ENCODE results near the gene TAB2. TPM values are rescaled to one million over a fixed set of nuclear protein-coding genes. Genes with fewer than 3 reads are reported as not detected.

Gene TAB2
- total RNA-seq, 2 experiments from 2014 or later = 121 to 123 TPM

- peak overlapping the region; percentile 18 for H3K27ac Mint-ChIP-seq
- CTCF ChIA-PET = no interaction called here
- no peaks in the 10 kb centered on the region for H3K9me3 Mint-ChIP-seq
- no peaks in the 10 kb centered on the region for H3K27me3 Mint-ChIP-seq
- Histone ChIP-seq H3K4me3 (ENCODE audit: low read length) (no peak overlapping the region), H3K9me3 (ENCODE audit: control insufficient read depth in 1 of 2, insufficient read depth in 1 of 2, low read length in 2 of 2) (no peaks in the 10 kb centered on the region), H3K4me1 (ENCODE audit: insufficient read depth, low read length) (peaks cover 28% of the 10 kb centered on the region), H3K36me3 (ENCODE audit: insufficient read depth, low read length) (no peaks in the 10 kb centered on the region), H3K27ac (ENCODE audit: low read depth in 1 of 2, low read length in 2 of 2) (no peak overlapping the region), H3K27me3 (ENCODE audit: control insufficient read depth in 1 of 2, insufficient read depth in 2 of 2, low read length in 2 of 2) (no peaks in the 10 kb centered on the region)
- no peaks in the 10 kb centered on the region for H3K36me3 Mint-ChIP-seq (ENCODE audit: low read depth)
- DNase-seq = no peak
- H3K4me3 Mint-ChIP-seq = peak overlapping the region; percentile 55
- intact Hi-C loops (cut with DNase I, micrococcal nuclease) = no loop called here
- TF ChIP-seq, protein P1, sequence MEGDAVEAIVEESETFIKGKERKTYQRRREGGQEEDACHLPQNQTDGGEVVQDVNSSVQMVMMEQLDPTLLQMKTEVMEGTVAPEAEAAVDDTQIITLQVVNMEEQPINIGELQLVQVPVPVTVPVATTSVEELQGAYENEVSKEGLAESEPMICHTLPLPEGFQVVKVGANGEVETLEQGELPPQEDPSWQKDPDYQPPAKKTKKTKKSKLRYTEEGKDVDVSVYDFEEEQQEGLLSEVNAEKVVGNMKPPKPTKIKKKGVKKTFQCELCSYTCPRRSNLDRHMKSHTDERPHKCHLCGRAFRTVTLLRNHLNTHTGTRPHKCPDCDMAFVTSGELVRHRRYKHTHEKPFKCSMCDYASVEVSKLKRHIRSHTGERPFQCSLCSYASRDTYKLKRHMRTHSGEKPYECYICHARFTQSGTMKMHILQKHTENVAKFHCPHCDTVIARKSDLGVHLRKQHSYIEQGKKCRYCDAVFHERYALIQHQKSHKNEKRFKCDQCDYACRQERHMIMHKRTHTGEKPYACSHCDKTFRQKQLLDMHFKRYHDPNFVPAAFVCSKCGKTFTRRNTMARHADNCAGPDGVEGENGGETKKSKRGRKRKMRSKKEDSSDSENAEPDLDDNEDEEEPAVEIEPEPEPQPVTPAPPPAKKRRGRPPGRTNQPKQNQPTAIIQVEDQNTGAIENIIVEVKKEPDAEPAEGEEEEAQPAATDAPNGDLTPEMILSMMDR (IDR thresholded peaks at IDR 0.05) = no peak
- ATAC-seq (ENCODE audit: poor library complexity) = no peak
- POLR2A ChIA-PET = interaction anchor here (0.7 to 1.0 kb wide), 3 partner anchors 10 to 216 kb away, joined by 3 to 4 read pairs (median 4); partner anchors contain the start of gene TAB2
- peaks cover 92% of the 10 kb centered on the region for H3K4me1 Mint-ChIP-seq (ENCODE audit: low read depth)
Measured at GRCh38 chr6:149331043-149331807, 13.7 kb downstream of the TAB2 start.

DNA sequence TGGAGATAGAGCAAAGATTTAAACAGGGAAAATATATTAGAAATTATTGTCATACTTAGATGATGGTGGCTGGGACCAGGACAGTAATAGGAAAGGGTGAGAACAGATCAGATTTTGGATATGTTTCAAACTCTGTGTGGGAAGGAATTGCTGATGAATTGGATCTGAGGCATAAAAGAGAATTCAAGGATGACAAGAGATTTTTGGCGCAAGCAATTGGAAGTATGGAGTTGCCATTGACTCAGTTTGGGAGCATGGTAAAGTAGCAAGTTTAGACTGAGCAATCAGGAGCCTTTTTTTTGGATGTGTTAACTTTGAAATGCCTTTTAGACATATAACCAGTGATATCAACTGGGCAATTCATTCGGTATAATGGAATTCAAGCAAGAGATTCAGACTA is 14.4 kb downstream of the TAB2 start:
- Histone ChIP-seq H3K4me1 (ENCODE audit: insufficient read depth, low read length) (peaks cover 28% of the 10 kb centered on the region), H3K4me3 (ENCODE audit: low read length) (no peak overlapping the region), H3K36me3 (ENCODE audit: insufficient read depth, low read length) (no peaks in the 10 kb centered on the region), H3K9me3 (ENCODE audit: control insufficient read depth in 1 of 2, insufficient read depth in 1 of 2, low read length in 2 of 2) (no peaks in the 10 kb centered on the region), H3K27ac (ENCODE audit: low read depth in 1 of 2, low read length in 2 of 2) (no peak overlapping the region), H3K27me3 (ENCODE audit: control insufficient read depth in 1 of 2, insufficient read depth in 2 of 2, low read length in 2 of 2) (no peaks in the 10 kb centered on the region)
- DNase-seq = no peak
- no peaks in the 10 kb centered on the region for H3K27me3 Mint-ChIP-seq
- ChIA-PET CTCF (interaction anchor here (1.1 to 1.3 kb wide), 2 partner anchors 9 to 19 kb away, joined by 3 to 4 read pairs; no protein-coding TSS in a partner anchor), POLR2A (interaction anchor here (0.7 to 2.2 kb wide), 2 partner anchors 15 to 216 kb away, joined by 3 to 7 read pairs; partner anchors contain the start of gene TAB2)
- peaks cover 97% of the 10 kb centered on the region for H3K4me1 Mint-ChIP-seq (ENCODE audit: low read depth)
- no peaks in the 10 kb centered on the region for H3K9me3 Mint-ChIP-seq
- no peaks in the 10 kb centered on the region for H3K36me3 Mint-ChIP-seq (ENCODE audit: low read depth)
- no peak for ATAC-seq (ENCODE audit: poor library complexity)
- intact Hi-C loops (cut with DNase I, micrococcal nuclease) = loop anchor here in 1 of 2 experiments (2.0 kb wide), 1 partner anchor 19 kb away; no protein-coding TSS in a partner anchor
- TF ChIP-seq, protein P1 (IDR thresholded peaks at IDR 0.05) = no peak
- H3K4me3 Mint-ChIP-seq = peak overlapping the region; percentile 8
- peak overlapping the region; percentile 9 for H3K27ac Mint-ChIP-seq

DNA sequence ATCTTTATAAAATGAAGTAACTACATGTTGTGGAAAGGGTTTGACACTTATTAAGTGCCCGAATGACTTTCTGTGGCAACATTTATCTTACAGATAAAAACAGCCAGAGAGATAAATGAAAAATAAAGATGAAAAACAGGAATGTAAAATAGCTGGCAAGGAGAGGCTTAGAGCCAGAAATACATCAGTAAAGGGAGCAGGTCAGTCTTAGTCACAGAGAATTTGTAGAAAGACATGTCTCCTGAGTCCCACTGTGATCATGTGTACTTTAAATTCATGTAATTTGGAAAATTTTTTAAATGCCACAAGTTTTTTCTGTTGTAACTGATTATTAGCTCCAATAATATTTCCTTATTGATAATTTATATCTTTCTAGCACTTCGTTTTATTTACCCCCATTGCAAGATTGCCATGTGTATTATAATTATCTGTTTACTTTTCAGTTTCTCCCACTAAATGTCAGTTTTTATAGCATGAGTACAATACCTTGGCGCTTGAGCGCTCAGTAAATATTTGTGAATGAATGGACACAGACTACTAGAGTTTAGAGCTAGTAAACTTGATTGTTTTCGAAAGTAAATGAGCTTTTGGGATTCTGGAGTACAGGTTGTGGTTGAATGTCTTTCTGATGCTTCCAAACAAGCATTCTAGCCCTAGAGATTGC is 15.2 kb downstream of the TAB2 start:
- peaks cover 96% of the 10 kb centered on the region for H3K4me1 Mint-ChIP-seq (ENCODE audit: low read depth)
- Histone ChIP-seq H3K4me3 (ENCODE audit: low read length) (no peak overlapping the region), H3K9me3 (ENCODE audit: control insufficient read depth in 1 of 2, insufficient read depth in 1 of 2, low read length in 2 of 2) (no peaks in the 10 kb centered on the region), H3K36me3 (ENCODE audit: insufficient read depth, low read length) (no peaks in the 10 kb centered on the region), H3K4me1 (ENCODE audit: insufficient read depth, low read length) (peaks cover 27% of the 10 kb centered on the region), H3K27me3 (ENCODE audit: control insufficient read depth in 1 of 2, insufficient read depth in 2 of 2, low read length in 2 of 2) (no peaks in the 10 kb centered on the region), H3K27ac (ENCODE audit: low read depth in 1 of 2, low read length in 2 of 2) (no peak overlapping the region)
- DNase-seq (no peak), ATAC-seq (ENCODE audit: poor library complexity) (no peak)
- H3K36me3 Mint-ChIP-seq (ENCODE audit: low read depth) = no peaks in the 10 kb centered on the region
- H3K27me3 Mint-ChIP-seq = no peaks in the 10 kb centered on the region
- no peak overlapping the region for H3K4me3 Mint-ChIP-seq
- peak overlapping the region; percentile 9 for H3K27ac Mint-ChIP-seq
- intact Hi-C loops (cut with DNase I, micrococcal nuclease) = loop anchor here in 1 of 2 experiments (2.0 kb wide), 1 partner anchor 18 kb away; no protein-coding TSS in a partner anchor
- no peaks in the 10 kb centered on the region for H3K9me3 Mint-ChIP-seq
- ChIA-PET POLR2A (interaction anchor here (1.0 to 2.2 kb wide), 3 partner anchors 8 to 16 kb away, joined by 3 to 7 read pairs (median 3); partner anchors contain the start of gene TAB2), CTCF (interaction anchor here (1.1 to 1.5 kb wide), 3 partner anchors 10 to 18 kb away, joined by 3 to 6 read pairs (median 4); no protein-coding TSS in a partner anchor)
- TF ChIP-seq, protein P1 (IDR thresholded peaks at IDR 0.05) = no peak

Measured in CD4-positive, alpha-beta T cell (primary cell).